Pons (tissue), 1 donor: ENCODE results near the gene RFPL1.
A peak's percentile ranks its signal among the peaks of the same experiment; 100 is the strongest.

Experiments
- DNase-seq: peaks from one replicate; pipeline ENCODE4 v3.0.0-alpha.2; 2016; ENCODE audit warnings: low spot score

The RFPL1 gene

DNA sequence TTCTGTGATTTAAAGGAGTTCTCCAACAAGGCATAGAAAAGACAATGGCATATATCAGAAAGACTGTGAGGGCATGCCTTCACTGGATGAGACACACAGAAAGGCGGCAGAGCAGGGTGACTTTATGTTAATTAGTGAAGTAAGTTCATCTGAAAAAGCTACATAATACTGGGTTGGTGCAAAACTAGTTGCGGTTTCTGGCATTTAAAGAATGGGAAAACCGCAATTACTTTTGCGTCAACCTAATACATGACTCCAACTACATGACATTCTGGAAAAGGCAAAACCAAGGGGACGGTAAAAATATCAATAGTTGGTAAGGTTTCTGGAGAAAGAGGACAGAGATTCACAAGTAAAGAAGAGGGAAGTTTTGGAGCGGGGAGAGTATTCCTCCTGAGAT lies 5.1 kb downstream of the RFPL1 start:
- no peak for DNase-seq

DNA sequence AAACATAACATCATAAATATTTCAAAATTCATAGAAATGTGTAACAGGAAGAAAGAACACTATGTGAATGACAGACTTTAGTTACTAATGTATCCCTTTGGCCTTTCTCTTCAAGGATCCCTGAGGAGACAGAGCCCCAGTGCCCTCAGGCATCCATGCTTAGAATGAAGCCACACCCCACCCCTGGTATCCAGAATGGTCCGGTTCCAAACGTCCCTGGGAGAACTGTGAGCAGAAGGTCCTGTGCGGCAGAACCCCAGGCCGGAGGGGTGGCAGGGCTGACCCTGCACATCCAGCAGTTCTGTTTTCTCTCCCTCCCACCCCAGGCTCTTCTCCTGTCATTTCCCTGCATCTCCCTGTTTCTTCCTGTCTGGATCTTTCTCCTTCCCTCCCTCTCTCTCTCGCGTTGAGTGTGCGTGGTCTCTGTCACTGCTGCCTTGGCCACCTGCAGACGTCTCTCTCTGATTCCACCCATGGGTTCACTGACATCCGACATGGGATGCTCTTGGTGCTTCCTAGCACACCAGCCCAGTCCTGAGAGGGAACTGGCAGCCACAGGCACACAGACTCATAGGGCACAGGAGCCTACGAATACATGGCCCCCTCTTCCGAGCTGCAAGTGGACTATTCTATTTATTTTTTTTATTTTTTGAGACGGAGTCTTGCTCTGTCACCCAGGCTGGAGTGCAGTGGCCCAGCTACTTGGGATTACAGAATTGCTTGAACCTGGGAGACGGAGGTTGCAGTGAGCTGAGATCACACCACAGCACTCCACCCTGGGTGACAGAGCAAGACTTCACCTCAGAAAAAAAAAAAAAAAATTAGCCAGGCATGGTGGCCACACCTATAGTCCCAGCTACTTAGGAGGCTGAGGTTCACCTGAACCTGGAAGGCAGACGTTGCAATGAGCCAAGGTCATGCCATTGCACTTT lies 5.7 kb downstream of the RFPL1 start:
- no peak for DNase-seq

DNA sequence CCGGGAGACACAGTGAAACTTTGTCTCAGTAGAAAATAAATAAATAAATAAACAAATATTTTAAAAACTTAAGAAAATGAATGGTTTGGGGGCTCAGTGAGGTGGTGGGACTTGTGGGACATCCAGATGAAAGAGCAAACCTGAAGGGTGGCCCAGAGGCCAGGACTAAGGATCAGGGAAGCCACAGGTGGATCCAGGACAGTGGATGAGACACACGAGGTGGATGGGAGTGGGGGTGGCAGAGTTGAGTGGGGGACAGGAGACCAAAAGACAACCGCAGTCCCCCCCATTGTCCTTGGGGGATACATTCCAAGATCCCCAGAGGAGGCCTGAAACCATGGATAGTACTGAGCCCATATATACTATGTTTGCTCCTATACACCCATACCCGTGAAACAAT lies 7.1 kb downstream of the RFPL1 start:
- no peak for DNase-seq

DNA sequence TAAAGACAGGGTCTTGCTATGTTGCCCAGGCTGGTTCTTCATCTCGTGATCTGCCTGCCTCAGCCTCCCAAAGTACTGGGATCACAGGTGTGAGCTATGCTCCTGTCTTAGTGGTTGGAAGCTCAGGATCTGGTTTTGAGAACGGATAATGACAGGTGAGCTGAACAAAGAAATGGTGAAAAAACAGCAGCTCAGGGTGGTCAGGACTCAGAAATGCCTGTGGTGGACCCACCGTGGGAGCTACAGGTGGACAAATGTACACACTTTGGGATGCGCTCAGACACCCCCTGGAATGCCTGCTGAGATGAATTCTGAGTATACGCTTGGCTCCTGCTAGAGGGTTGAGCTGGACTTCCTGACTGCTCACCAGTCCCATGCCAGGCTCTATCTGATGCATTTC lies 9.5 kb downstream of the RFPL1 start:
- DNase-seq: no peak

DNA sequence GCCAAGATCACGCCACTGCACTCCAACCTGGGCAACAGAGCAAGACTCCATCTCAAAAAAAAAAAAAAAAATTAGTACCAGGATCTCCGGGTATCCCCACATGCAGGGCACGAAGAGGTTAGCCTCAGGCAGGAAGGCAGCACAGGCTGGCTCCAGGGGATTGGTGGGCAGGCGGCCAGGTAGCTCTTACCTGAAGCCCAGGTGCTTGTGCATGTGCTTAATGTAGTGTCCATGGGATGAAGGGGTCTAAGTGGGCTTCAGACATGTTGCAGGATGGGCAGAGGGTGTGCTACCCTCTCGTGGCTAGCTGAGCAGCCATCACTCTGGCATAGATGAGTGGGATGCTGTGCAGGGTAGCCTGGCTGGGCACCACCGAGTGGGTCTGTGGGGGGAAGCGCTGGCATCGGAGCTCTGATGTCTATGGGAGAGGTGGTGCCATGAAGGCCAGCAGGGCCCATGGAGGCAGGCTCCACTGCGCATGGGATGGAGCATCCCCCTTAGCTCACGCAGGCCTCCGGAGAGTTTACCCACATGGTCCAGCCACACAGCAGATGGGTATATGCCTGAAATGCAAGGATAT lies 11.0 kb downstream of the RFPL1 start:
- no peak for DNase-seq

DNA sequence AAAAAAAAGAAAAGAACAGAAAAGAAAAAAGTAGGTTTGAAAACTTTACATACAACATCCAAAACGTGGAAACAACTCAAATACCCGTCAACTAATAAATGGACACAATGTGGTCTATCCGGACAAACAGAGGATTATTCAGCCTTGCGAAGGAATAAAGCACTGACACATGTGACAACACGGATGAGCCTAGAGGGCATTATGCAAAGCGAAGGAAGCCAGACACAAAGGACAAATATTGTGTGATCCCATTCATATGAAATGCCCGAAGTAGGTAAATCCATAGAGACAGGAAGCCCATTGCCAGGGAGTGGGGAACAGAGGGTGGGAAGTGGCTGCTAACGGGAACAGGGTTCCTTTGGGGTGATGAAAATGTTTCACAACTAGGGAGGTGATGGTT lies 11.8 kb downstream of the RFPL1 start:
- DNase-seq: no peak

DNA sequence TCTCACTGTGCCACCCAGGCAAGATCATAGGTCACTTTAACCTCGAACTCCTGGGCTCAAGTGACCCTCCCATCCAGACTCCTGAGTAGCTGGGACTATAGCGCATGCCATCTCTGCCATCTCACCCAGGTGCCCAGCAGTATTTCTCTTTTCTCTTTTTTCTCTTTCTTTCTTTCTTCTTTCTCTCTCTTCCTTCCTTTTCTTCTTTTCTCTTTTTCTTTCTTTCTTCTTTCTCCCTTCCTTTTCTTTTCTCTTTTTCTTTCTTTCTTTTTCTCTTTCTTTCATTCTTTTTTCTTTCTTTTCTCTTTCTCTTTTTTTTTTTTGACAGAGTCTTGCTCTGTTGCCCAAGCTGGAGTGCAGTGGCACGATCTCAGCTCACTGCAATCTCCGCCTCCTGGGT lies 13.5 kb downstream of the RFPL1 start:
- no peak for DNase-seq

DNA sequence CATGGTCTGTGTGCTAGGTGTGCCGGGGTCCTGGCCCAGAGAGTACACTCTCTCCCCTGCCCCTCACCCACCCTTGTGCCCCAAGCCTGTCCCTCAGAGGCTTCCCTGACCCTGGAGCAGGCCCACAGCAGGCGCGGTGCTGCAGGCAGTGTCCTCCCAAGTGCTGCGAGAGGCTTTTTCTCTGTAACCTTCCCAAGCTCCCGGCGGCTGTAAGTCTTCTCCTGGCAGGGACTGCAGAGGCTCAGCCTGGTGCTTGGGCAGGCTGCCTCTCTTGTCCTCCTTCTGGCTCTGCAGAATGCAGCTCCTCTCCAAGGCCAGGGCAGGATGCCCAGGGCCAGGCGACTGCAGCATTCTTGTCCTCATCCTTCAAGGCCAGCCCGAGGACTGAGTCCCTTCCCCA lies 15.9 kb downstream of the RFPL1 start:
- peak; percentile 64 for DNase-seq

DNA sequence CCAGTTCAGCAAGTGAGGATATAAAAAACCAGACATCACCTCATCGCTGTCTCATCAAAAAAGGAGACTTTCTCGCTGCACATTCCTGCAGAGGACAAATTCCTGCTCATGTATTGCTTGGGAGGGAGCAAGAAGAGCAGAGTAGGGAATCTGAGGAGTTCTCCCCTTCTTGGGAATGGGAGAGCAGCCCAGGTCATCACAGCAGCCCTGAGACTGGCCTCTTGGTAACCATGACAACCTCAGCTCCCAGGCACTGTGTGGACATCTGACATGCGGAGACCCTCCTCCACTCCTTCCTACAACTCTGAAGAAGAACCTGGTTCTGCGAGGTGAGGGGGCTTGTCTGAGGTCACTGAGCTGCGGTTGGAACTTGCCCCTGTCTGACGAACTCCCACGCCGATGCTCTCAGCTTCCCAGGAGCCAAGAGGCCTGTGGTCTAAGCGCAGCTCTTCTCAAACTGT lies 17.9 kb downstream of the RFPL1 start:
- no peak for DNase-seq

DNA sequence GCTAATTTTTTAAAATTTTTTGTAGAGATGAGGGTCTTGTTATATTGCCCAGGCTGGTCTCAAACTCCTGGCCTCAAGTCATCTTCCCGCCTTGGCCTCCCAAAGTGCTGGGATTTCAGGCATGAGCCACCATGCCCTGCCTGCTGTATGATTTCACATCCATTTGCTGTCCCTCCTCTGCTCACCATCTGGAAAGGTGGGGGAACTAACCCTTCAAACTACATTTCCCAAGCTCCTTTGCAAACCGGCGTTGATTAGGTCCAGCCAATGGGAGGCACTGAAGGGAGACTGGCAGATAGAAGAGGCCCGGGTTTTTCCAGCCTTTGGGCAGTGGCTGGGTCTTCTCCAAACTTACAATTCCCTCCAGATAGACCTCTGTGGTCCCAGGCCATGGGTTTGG lies 19.3 kb downstream of the RFPL1 start:
- DNase-seq: peak; percentile 32

DNA sequence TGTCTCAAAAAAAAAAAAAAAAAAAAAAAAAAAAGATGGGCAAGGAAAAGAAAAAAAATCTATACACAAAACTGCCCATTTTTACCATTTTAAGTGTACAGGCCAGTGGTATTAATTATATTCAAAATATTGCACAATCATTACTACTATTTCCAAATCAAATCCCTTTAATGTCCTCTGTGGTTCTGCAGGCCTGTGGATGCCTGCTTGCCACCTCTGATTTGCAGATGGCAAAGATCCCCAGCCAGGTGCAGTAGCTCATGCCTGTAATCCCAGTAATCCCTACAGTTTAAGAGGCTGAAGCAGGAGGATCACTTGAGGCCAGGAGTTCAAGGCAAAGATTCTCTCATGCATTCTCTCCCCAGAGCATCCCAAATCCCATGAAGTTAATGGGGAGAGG lies 20.2 kb downstream of the RFPL1 start:
- DNase-seq: no peak

DNA sequence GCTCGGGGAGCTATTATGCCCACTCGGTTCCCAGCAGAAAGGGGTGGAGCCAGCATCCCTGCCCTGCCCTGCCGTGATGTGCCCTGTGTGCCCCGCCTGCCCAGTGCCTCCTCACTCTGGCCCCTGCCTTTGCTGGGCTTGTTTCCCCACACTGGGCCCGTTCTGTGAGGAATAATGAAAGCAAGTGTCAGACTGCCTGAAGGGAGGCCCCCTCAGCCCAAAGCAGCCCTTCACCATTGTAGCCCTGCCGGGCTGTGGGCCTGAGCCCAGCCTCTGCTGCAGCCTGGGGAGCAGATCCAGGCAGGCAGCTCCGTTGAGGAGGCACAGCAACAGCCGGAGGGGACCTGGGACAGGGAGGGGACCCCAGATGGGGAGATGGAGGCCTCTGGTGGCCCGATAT lies 21.4 kb downstream of the RFPL1 start:
- no peak for DNase-seq

DNA sequence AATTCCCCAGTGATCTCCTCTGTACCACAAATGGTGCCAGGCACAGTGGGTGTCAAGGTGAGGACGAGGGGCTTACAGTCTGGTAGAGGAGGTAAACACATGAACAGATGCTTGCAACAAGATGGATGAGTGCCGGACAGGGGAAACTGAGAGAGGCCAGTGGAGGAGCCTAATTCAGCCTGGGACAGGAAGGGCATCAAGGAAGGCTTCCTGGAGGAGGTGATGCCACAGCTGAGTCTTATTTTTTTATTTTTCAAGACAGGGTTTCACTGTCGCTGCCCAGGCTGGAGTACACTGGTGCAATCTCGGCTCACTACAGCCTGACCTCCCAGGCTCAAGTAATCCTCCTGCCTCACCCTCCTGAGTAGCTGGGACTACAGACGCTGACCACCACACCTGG lies 22.9 kb downstream of the RFPL1 start:
- no peak for DNase-seq

DNA sequence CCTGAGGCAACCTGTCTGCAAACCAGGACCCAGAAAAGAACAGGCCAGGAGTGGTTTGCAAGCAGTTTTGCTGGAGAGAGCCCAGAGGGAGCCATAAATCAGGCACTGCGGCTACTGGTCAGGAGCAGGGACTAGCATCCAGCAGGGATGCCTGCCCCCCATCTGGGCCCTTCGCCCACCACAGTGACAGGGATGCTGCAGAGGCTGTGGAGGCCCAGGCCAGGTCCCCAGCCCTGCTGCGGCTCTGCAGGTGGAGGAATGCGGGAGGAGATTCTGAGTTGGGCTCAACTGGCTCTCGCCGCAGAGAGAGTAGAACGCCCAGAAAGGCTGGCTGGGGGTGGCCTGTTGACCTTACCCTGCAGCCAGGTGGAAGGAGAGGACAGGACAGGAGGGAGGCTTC lies 25.2 kb downstream of the RFPL1 start:
- DNase-seq: no peak

DNA sequence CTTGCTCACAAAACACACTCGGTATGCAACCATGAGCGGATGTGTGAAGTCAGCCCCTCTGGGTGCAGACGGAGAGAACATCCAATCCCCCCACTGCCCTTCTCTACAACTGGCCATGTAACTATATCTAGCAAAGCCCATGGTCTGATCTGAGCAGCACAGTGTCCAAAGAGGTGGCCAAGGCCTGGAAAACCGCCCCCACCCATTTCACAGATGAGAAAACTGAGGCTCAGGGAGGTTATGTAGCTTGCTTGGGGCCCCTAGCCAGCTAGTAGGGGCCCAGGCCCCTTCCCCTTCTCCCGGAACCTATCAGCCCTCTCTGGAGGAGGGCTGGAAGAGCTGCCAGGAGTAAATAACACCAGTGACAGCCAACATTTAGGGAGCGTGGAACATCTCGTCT lies 26.2 kb downstream of the RFPL1 start:
- DNase-seq: no peak

DNA sequence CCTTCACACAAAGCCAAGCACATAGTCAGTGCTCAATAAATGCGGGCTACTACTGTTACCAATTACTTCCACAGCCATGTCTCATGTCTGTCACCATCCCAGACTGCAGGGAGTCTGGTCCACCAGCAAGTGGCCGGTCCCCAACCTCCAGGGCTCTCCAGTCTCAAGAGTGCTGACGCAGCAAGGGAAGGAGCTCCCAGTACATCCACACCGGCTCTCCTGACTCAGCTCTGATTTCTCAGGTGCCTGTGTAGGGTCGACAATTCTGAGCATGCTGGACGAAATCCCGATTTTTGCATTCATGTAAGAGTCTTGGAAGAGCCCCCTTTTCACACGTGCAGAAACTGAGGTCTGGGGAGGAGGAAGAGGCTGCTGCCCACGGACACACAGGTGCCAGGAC lies 31.4 kb downstream of the RFPL1 start:
- DNase-seq: no peak

DNA sequence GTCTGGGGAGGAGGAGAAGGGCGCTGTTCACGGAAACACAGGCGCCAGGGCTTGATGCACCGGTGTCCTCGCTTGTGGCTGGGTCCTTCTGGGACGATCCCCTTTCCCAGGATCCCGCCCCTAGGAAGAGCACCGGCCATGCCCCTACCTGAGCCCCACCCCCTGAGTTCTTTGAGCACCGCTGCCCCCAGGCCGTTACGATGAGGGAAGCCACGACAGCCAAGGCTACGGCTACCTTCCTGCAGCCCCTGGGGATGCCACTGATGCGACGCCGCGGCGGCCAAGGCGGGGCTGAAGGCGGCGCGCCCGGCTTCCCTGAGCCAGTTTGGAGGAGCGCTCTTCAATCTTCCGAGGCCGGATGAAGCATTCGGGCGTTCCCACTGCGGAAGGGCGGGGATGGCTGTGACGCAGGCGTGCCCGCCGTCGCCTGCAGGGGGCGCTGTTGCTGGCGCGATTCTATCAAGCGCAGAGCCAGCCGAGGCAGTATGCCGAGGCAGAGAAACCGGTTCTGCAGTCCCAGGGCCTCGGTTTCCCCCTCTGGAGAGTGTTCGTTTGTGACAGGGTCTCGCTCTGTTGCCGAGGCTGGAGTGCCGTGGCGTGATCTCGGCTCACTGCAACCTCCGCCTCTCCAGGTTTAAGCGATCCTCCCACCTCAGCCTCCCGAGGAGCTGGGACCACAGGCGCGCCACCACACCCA lies 31.9 kb downstream of the RFPL1 start:
- DNase-seq: peak; percentile 17

DNA sequence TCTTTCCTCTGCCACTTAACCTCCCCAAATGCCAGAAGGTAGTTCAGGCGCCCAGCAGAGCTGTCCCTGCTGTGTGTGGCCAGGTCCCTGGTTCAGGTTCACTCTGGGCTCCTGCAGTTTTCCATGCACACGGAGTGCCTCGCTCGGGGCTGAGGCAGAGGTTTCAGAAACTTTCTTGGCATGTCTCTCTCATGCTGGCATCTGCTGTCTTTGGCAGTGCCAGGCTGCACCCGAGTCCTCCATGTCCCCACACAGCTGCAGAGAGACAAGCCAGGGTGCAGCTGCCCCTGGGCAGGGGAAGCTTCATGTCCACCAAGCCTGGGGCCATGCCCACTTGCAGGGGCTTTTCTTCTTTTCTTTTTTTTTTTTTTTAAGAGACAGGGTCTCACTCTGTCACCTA lies 34.6 kb downstream of the RFPL1 start:
- DNase-seq: no peak

DNA sequence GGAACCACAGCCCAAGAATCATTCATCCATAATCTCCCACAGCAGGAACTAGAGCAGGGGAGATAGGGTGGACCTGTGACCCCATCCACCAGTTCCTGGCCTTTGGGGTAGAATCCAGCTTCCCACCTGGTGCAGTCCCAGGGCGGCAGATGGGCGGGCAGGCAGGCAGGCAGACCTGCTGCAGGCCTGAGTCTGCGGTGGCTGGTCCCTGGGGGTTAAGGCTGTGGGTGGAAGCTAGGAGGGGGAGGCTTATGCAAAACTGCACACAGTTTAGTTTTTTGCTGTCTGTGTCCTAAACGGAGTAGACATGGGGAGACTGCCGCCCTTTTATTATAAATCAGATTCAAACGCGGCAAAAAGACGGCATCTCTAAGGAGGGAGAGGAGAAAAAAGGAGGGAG lies 37.2 kb downstream of the RFPL1 start:
- no peak for DNase-seq

DNA sequence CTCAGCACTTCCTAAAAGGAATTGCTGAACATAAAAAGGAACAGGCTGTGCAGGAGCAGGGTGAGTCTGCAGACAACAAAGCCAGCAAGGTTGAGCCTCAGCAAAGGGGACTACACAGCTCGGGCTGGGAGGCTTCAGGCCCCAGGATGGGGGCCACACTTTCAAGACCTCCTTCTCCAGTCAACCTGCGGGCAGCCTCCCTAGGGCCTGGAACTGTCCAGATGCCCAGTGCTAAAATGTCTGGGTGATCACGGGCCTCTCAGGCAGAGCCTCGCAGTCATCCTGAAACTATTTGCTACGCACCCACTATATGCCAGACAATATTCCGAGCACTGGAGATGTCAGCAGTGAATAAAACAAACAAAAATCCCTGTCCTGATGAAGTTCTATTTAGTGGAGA lies 37.7 kb downstream of the RFPL1 start:
- no peak for DNase-seq

DNA sequence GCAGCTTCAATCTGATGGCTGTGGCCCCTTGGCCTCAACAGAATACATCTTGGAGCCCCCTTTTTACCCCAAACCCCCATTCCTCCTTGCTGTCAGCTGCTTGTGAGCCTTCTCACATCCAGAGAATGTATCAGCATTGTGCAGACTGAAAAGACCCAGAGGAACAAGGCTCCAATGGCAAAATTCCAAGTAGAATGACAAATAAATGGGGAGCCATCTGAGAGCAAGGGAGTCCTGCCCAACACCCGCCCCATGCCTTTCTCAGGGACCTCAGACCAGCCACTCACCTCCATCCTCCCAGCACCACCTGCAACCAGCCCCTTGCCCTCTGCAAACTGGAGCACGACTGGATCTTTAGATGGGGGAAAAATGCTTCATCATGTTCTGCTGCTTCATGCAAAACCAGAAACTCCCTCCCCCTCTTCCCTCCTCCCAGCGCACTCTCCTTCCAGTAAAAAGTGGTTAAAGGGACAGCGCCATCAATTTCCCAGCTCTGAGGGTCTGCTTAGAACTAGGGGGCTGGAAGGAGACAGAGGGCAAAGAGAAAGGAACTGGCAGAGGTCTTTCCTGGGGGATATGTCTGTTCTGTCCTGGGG lies 39.4 kb downstream of the RFPL1 start:
- no peak for DNase-seq
